Neural progenitor cell (in vitro differentiated cells): ENCODE measurements around the gene STMND1.

Source experiments
- CTCF ChIP-seq: fragments of 200-600 bp; sonication (generic); IDR thresholded peaks from 2 replicates; pipeline ENCODE4 v1.5.1; 2017; ENCODE audit warnings: antibody characterized with exemption, mild to moderate bottlenecking
- EZH2phosphoT487 ChIP-seq: fragments of 200-600 bp; sonication (generic); IDR thresholded peaks from 2 replicates; pipeline ENCODE4 v1.6.1; 2017; ENCODE audit warnings: antibody characterized with exemption

- TF ChIP-seq EZH2phosphoT487 (no peak), CTCF (no peak)
Measured at GRCh38 chr6:17066610-17067009, 35.2 kb upstream of the STMND1 start.
